WTC11 (cell line): ENCODE measurements around the gene FGR. TPM values are rescaled to one million over a fixed set of nuclear protein-coding genes. Genes with fewer than 3 reads are reported as not detected.

Source experiments
- ATAC-seq: fragments of 200-7000 bp; cut with Tn5 transposase; 2 replicates; pipeline ENCODE4 v1.10.0; 2021; ENCODE audit warnings: mild to moderate bottlenecking, moderate library complexity
- CTCF ChIA-PET: fragments of 300-600 bp; sonication (Branson Sonifier 250); formaldehyde crosslinking; loops from one replicate; lab custom pipeline; 2021; ENCODE audit warnings: antibody characterized with exemption; lab: Charles Lee
- POLR2A ChIA-PET: fragments of 350-600 bp; sonication (Branson Sonifier 250); formaldehyde crosslinking; loops from one replicate; lab custom pipeline; 2021; ENCODE audit warnings: antibody characterized with exemption; lab: Charles Lee
- DNase-seq: peaks from one replicate; pipeline ENCODE4 v3.0.0; 2021; ENCODE audit warnings: low spot score
- H3K27ac Mint-ChIP-seq: 2 replicates; pipeline ENCODE4 v1.8.0; 2021; ENCODE audit warnings: mixed read lengths
- H3K27me3 Mint-ChIP-seq: 2 replicates; pipeline ENCODE4 v1.8.0; 2021; ENCODE audit warnings: low read depth, mild to moderate bottlenecking, moderate library complexity, mixed read lengths
- H3K36me3 Mint-ChIP-seq: 2 replicates; pipeline ENCODE4 v1.8.0; 2021; ENCODE audit warnings: mixed read lengths
- H3K4me1 Mint-ChIP-seq: 2 replicates; pipeline ENCODE4 v1.8.0; 2022; ENCODE audit warnings: mixed read lengths
- H3K4me3 Mint-ChIP-seq: 2 replicates; pipeline ENCODE4 v1.8.0; 2021; ENCODE audit warnings: mild to moderate bottlenecking, moderate library complexity, mixed read lengths
- H3K9me3 Mint-ChIP-seq: 2 replicates; pipeline ENCODE4 v1.8.0; 2021; ENCODE audit warnings: mixed read lengths
- ATF1 ChIP-seq: sonication (generic); formaldehyde crosslinking; IDR thresholded peaks from 2 replicates; pipeline ENCODE4 v1.8.1; 2023; ENCODE audit warnings: mild to moderate bottlenecking, moderate library complexity, missing genetic modification reagents
- ATF2 ChIP-seq: sonication (generic); formaldehyde crosslinking; IDR thresholded peaks from 2 replicates; pipeline ENCODE4 v1.8.1; 2022; ENCODE audit warnings: low read depth, missing genetic modification reagents, borderline replicate concordance
- ATF3 ChIP-seq: sonication (generic); formaldehyde crosslinking; conservative IDR thresholded peaks from 2 replicates; pipeline ENCODE4 v1.8.1; 2022; ENCODE audit warnings: mild to moderate bottlenecking, missing genetic modification reagents
- E2F4 ChIP-seq: sonication (generic); formaldehyde crosslinking; IDR thresholded peaks from 2 replicates; pipeline ENCODE4 v1.8.1; 2022; ENCODE audit warnings: low read depth, mild to moderate bottlenecking, moderate library complexity, missing genetic modification reagents, borderline replicate concordance
- HMGXB4 ChIP-seq: sonication (generic); formaldehyde crosslinking; IDR thresholded peaks from 2 replicates; pipeline ENCODE4 v1.8.1; 2023; ENCODE audit warnings: mild to moderate bottlenecking, moderate library complexity, missing genetic modification reagents
- IRF2 ChIP-seq: sonication (generic); formaldehyde crosslinking; IDR thresholded peaks from 2 replicates; pipeline ENCODE4 v1.8.0; 2022; ENCODE audit warnings: low read depth, missing genetic modification reagents, borderline replicate concordance
- JAZF1 ChIP-seq: fragments of 250-450 bp; sonication (Bioruptor Pico); IDR thresholded peaks from 2 replicates; pipeline ENCODE4 v1.9.0; 2021; ENCODE audit warnings: moderate library complexity, mild to moderate bottlenecking, inconsistent platforms
- MAX ChIP-seq: sonication (generic); formaldehyde crosslinking; IDR thresholded peaks from 2 replicates; pipeline ENCODE4 v1.8.0; 2022; ENCODE audit warnings: mild to moderate bottlenecking, missing genetic modification reagents
- MXD4 ChIP-seq: fragments of 250-450 bp; sonication (Bioruptor Pico); IDR thresholded peaks from 2 replicates; pipeline ENCODE4 v1.8.0; 2021; ENCODE audit warnings: mild to moderate bottlenecking, moderate library complexity, borderline replicate concordance
- RELA ChIP-seq: sonication (generic); formaldehyde crosslinking; IDR thresholded peaks from 2 replicates; pipeline ENCODE4 v1.8.1; 2022; ENCODE audit warnings: missing genetic modification reagents, mild to moderate bottlenecking, borderline replicate concordance
- RORB ChIP-seq: fragments of 250-450 bp; sonication (Bioruptor Pico); IDR thresholded peaks from 2 replicates; pipeline ENCODE4 v1.9.0; 2021; ENCODE audit warnings: mild to moderate bottlenecking
- SOX15 ChIP-seq: fragments of 250-450 bp; sonication (Bioruptor Pico); IDR thresholded peaks from 2 replicates; pipeline ENCODE4 v1.9.0; 2021; ENCODE audit warnings: mild to moderate bottlenecking
- ZBTB43 ChIP-seq: sonication (generic); formaldehyde crosslinking; IDR thresholded peaks from 2 replicates; pipeline ENCODE4 v1.8.1; 2023; ENCODE audit warnings: mild to moderate bottlenecking, missing genetic modification reagents
- ZMAT4 ChIP-seq: fragments of 250-450 bp; sonication (Bioruptor Pico); IDR thresholded peaks from 2 replicates; pipeline ENCODE4 v1.9.0; 2021; ENCODE audit warnings: mild to moderate bottlenecking
- ZNF121 ChIP-seq: sonication (generic); formaldehyde crosslinking; IDR thresholded peaks from 2 replicates; pipeline ENCODE4 v1.8.0; 2023; ENCODE audit warnings: missing genetic modification reagents
- ZNF263 ChIP-seq: sonication (generic); formaldehyde crosslinking; IDR thresholded peaks from 2 replicates; pipeline ENCODE4 v1.8.1; 2022; ENCODE audit warnings: low read depth, mild to moderate bottlenecking, moderate library complexity, missing genetic modification reagents
- ZNF425 ChIP-seq: fragments of 250-450 bp; sonication (Bioruptor Pico); conservative IDR thresholded peaks from 2 replicates; pipeline ENCODE4 v1.9.0; 2021; ENCODE audit warnings: mild to moderate bottlenecking
- ZNF671 ChIP-seq: fragments of 250-450 bp; sonication (Bioruptor Pico); IDR thresholded peaks from 2 replicates; pipeline ENCODE4 v1.8.0; 2021; ENCODE audit warnings: mild to moderate bottlenecking
- total RNA-seq: library from RNA; stranded (reverse); gene quantifications from 3 replicates; pipeline ENCODE4 v1.2.3, GENCODE V29; 2021

FGR gene
- total RNA-seq, 1 experiment from 2014 or later = 0.77 TPM

- TF ChIP-seq ZBTB43 (CRISPR knock-in tag) (no peak), RORB (CRISPR knock-in tag) (no peak), ATF2 (CRISPR knock-in tag) (no peak)
- TF ChIP-seq, all 79 proteins: peak for 0
Observed at GRCh38 chr1:27589441-27589840, 45.5 kb downstream of the FGR start (continued).

GRCh38 chr1:27588256-27589232 lies 46.4 kb downstream of the FGR start:
- ChIA-PET CTCF (interaction anchor here (1.1 kb wide), 1 partner anchor 32 kb away, joined by 4 read pairs; no protein-coding TSS in a partner anchor), POLR2A (interaction anchor here (0.6 kb wide), 1 partner anchor 9 kb away, joined by 3 read pairs; no protein-coding TSS in a partner anchor)
- H3K9me3 Mint-ChIP-seq = no peaks in the 10 kb centered on the region
- H3K27ac Mint-ChIP-seq = no peak overlapping the region
- no peak overlapping the region for H3K4me3 Mint-ChIP-seq
- ATAC-seq (no peak), DNase-seq (no peak)
- peaks cover 12% of the 10 kb centered on the region for H3K4me1 Mint-ChIP-seq
- H3K27me3 Mint-ChIP-seq = no peaks in the 10 kb centered on the region
- H3K36me3 Mint-ChIP-seq = no peaks in the 10 kb centered on the region
- TF ChIP-seq MAX (CRISPR knock-in tag) (no peak), ZNF263 (CRISPR knock-in tag) (no peak), JAZF1 (no peak), ZNF671 (no peak), ZBTB43 (CRISPR knock-in tag) (no peak), HMGXB4 (no peak), E2F4 (CRISPR knock-in tag) (no peak), IRF2 (CRISPR knock-in tag) (no peak), ZNF121 (CRISPR knock-in tag) (no peak), MXD4 (no peak), ZNF425 (CRISPR knock-in tag) (no peak), ATF1 (no peak), ATF2 (CRISPR knock-in tag) (no peak), RELA (CRISPR knock-in tag) (no peak), SOX15 (CRISPR knock-in tag) (no peak), ATF3 (CRISPR knock-in tag) (no peak), ZMAT4 (no peak)
